ENCODE results near the gene AQP11. TPM values are rescaled to one million over a fixed set of nuclear protein-coding genes. Genes with fewer than 3 reads are reported as not detected.
"Not testable (repeated sequence)": the region's sequence is repeated elsewhere in the genome, so short reads cannot be mapped to it uniquely, and the experiment has no call there.

Gene AQP11
- total RNA-seq, 8 experiments from 2014 or later: 3.7 to 7.9 (median 5.7) TPM

DNA sequence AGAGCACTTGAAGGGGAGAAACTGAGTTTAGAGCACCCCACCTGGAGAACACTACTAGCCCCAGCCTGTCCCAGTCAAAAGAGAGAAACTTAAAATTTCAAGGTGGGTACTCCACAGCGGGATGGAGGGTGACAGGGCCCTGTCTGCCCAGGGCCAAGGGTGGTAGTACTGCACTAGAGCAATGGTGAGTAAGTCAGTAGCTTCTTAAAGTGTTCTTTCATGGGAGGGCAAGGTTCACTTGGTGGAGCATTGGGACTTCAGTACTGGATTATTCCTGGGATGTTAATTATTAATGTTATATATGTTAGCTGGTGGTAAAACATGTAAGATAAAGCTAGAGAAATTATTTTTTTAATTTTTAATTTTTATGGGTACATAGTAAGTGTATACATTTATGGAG lies 28.5 kb upstream of the AQP11 start:
- Histone ChIP-seq H3K4me3 (no peak overlapping the region), H3K4me1 (replicated peaks in 1 of 2) (no peaks in the 10 kb centered on the region), H3K27ac (no peak overlapping the region)
- no peak for ATAC-seq (replicated peaks in 6 of 8)
- 40 to 100% (median 80%) methylated on average over 1 of the region's 1 CpG; no CpG with 5 or more reads in 3 of the 10 experiments for WGBS, 10 experiments
- in situ Hi-C loops (cut with MboI; ENCODE audit: low pct_unique_long_range_greater_than_20kb in 2 of 9, low sequenced_read_pairs in 9 of 9, unreplicated experiment in 9 of 9): no loop called here

DNA sequence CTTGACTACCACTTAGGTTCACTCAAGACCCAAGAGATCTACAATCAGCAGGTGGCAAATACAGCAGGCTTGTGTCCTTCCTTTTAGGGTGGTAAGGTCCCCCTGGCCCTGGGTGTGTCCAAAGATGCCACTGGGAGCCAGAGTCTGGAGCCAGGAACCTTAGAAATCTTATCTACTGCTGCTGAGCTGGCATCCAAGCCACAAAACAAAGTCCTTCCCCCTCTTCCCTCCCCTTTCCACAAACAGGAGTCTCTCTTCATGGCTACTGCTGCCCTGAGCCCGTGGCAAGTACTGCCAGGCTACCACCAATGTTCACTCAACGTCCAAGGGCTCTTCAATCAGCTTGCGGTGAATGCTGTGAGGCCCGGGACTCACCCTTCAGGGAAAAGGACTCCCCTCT lies 21.4 kb upstream of the AQP11 start:
- Histone ChIP-seq H3K4me3 (no peak overlapping the region), H3K27ac (no peak overlapping the region), H3K4me1 (replicated peaks in 1 of 2) (no peaks in the 10 kb centered on the region)
- WGBS, 10 experiments: 0 to 92% (median 60%) methylated on average over 2 of the region's 4 CpGs; no CpG with 5 or more reads in 7 of the 10 experiments
- in situ Hi-C loops (cut with MboI; ENCODE audit: low pct_unique_long_range_greater_than_20kb in 2 of 9, low sequenced_read_pairs in 9 of 9, unreplicated experiment in 9 of 9): no loop called here
- ATAC-seq (replicated peaks in 6 of 8): no peak

DNA sequence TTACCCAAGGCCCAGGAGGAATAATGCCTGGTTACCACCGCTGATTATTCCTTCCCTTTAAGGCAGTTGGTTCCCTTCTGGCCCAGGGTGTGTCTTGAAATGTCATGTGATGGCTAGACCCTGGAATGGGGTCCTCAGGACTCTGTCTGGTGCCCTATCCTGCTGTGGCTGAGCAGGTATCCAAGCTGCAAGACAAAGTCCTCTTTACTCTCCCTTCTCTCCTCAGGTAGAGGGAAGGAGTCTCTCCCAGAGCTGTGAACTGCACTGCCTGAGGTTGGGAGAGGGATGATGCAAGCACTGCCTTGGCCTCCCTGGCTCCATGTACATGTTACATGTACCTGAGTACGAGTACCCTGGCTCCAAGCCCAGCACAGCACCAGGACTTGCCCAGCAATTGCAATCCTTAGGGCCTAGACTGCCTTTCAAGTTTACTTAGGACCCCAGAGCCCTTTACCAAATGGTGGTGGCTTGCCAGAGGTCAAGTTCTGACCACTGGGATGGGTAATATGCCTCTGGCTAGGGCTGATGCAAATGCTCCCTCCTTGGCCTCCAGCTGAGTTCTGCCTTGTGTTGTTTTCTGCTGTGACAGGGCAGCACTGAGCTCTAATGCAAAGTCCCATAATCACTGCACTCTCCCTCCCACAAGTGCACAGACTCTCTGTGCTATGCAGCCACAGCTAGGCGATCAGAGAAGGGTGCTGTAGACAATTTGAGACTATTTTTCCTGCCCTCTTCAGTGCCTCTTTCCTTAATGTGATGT lies 20.7 kb upstream of the AQP11 start:
- Histone ChIP-seq H3K4me1 (replicated peaks in 1 of 2) (no peaks in the 10 kb centered on the region), H3K27ac (no peak overlapping the region), H3K4me3 (no peak overlapping the region)
- WGBS, 10 experiments: 14 to 92% (median 70%) methylated on average over 1 to 3 of the region's 3 CpGs; no CpG with 5 or more reads in 3 of the 10 experiments
- in situ Hi-C loops (cut with MboI; ENCODE audit: low pct_unique_long_range_greater_than_20kb in 2 of 9, low sequenced_read_pairs in 9 of 9, unreplicated experiment in 9 of 9): no loop called here
- ATAC-seq (replicated peaks in 6 of 8): peak in 3 of 8 experiments; percentile 22 to 97 (median 94)

DNA sequence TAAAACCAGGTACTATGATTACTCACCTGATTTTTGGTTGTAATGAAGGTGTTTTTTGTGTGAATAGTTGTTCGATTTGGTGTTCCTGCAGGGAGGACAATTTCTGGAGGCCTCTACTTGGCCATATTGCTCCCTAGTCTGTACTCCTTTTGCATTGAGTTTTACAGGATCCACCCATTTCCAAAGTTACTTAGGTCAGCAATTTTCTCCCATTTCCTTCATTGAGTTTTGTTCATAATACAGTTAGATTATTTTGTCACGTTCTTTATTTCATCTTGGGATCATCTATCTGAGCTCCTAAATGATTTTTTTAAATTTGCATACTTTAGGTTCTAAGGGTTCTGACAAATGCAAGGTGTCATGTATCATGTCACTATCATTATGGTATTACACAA lies 20.1 kb upstream of the AQP11 start:
- WGBS, 10 experiments: 49 to 100% (median 86%) methylated on average over 1 to 2 of the region's 2 CpGs; no CpG with 5 or more reads in 3 of the 10 experiments
- in situ Hi-C loops (cut with MboI; ENCODE audit: low pct_unique_long_range_greater_than_20kb in 2 of 9, low sequenced_read_pairs in 9 of 9, unreplicated experiment in 9 of 9): no loop called here
- no peaks in the 10 kb centered on the region for H3K4me1 ChIP-seq (replicated peaks in 1 of 2)
- ATAC-seq (replicated peaks in 6 of 8): no peak
- no peak overlapping the region for H3K4me3 ChIP-seq
- H3K27ac ChIP-seq: no peak overlapping the region

DNA sequence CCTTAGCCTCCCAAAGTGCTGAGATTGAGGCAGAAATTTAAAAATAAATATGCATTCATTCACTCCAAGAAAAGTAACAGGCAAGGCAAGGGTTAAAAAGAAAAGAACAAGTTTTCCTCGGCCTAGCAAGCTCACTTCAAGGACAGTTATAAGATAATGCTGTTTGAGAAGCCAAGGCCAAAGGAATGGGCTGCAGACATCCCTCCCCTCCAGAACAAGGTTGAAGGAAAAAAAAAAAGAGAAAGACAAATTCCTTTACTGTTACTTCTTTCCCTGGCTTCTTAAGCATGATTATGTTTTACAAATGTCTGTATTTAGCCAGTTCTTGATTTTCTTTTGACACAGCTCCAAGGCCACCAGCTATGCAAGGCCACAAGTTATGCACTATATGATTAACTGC lies 18.9 kb upstream of the AQP11 start:
- ATAC-seq (replicated peaks in 6 of 8): not testable (repeated sequence)

DNA sequence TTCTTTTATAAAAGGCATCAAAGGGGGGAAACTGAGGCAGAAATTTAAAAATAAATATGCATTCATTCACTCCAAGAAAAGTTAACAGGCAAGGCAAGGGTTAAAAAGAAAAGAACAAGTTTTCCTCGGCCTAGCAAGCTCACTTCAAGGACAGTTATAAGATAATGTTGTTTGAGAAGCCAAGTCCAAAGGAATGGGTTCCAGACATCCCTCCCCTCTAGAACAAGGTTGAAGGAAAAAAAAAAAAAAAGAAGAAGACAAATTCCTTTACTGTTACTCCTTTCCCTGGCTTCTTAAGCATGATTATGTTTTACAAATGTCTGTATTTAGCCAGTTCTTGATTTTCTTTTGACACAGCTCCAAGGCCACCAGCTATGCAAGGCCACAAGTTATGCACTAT lies 14.3 kb upstream of the AQP11 start:
- in situ Hi-C loops (cut with MboI; ENCODE audit: low pct_unique_long_range_greater_than_20kb in 2 of 9, low sequenced_read_pairs in 9 of 9, unreplicated experiment in 9 of 9); H3K27ac ChIP-seq; H3K4me3 ChIP-seq; H3K4me1 ChIP-seq (replicated peaks in 1 of 2); ATAC-seq (replicated peaks in 6 of 8): not testable (repeated sequence)
- 0 to 60% (median 16%) methylated on average over 1 of the region's 1 CpG for WGBS, 10 experiments

More for the DNA sequence above, 18.9 kb upstream of the AQP11 start:
- H3K4me1 ChIP-seq (replicated peaks in 1 of 2); H3K27ac ChIP-seq; H3K4me3 ChIP-seq; in situ Hi-C loops (cut with MboI; ENCODE audit: low pct_unique_long_range_greater_than_20kb in 2 of 9, low sequenced_read_pairs in 9 of 9, unreplicated experiment in 9 of 9): not testable (repeated sequence)
- 0 to 14% (median 0%) methylated on average over 1 of the region's 1 CpG; no CpG with 5 or more reads in 4 of the 10 experiments for WGBS, 10 experiments

DNA sequence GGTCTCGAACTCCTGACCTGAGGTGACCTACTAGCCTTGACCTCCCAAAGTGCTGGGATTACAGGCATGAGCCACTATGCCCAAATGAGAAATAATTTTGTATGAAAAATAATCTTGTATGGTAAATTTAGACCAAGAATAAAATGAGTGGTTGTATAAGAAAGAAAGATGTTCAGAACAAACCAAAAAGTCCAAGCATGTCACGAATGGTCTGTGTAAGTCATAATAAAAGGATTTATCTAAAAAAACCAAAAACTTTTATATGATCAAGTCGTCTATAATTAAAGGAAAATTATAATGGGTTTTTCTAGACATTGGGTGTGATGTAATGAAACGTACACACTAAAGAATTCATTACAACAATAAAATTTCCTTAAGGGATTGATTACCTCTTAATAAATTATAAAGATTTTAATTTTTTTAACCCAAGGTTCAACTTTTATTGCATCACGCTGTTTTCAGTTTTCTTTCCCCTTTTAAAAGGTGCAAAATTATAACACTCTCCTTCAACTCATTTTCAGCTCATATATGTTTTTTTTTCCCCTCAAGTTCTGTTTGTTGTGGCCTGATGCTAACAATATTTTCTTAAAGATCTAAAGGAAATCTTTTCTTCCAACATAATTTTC lies 8.9 kb upstream of the AQP11 start:
- ATAC-seq (replicated peaks in 6 of 8): no peak
- in situ Hi-C loops (cut with MboI; ENCODE audit: low pct_unique_long_range_greater_than_20kb in 2 of 9, low sequenced_read_pairs in 9 of 9, unreplicated experiment in 9 of 9): no loop called here
- Histone ChIP-seq H3K4me1 (replicated peaks in 1 of 2) (no peaks in the 10 kb centered on the region), H3K4me3 (no peak overlapping the region), H3K27ac (no peak overlapping the region)
- WGBS, 10 experiments: 54 to 83% (median 66%) methylated on average over 4 to 5 of the region's 5 CpGs

DNA sequence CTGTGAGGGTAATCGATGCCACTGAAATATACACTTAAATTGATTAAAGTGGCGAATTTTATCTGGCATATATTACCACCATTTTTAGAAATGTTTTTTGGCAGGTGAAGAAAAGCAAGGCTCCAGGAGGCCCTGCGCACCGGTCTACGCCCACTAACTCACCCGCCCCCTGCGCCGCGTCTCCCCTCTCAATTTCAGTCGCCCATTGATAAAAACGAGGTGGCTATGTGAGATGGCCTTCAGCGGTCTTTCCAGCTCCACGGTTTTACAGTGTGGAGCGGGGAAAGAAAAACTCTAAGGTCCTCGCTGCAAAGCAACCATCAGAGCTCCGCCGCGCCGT lies 602 bp upstream of the AQP11 start:
- peak overlapping the region; percentile 78 to 84 for H3K27ac ChIP-seq
- WGBS, 10 experiments: 0 to 53% (median 10%) methylated on average over 2 to 8 of the region's 19 CpGs; no CpG with 5 or more reads in 4 of the 10 experiments
- peak in 1 of 8 experiments; percentile 17 for ATAC-seq (replicated peaks in 6 of 8)

DNA sequence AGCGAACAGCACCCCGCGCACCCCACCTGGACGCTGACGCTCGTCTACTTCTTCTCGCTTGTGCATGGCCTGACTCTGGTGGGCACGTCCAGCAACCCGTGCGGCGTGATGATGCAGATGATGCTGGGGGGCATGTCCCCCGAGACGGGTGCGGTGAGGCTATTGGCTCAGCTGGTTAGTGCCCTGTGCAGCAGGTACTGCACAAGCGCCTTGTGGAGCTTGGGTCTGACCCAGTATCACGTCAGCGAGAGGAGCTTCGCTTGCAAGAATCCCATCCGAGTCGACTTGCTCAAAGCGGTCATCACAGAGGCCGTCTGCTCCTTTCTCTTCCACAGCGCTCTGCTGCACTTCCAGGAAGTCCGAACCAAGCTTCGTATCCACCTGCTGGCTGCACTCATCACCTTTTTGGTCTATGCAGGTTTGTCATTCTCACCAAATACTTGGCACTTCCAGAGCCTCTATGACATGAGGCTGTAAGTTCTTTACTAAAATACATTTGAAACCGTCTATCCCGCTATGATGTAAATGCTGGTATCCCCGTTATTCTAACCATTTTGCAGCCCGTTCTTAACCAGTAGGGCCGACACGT lies 535 bp downstream of the AQP11 start:
- in situ Hi-C loops (cut with MboI; ENCODE audit: low pct_unique_long_range_greater_than_20kb in 2 of 9, low sequenced_read_pairs in 9 of 9, unreplicated experiment in 9 of 9): no loop called here
- Histone ChIP-seq H3K4me1 (replicated peaks in 1 of 2) (peaks cover 4 to 8% of the 10 kb centered on the region in 2 donors), H3K4me3 (peak overlapping the region; percentile 52 to 77 (median 68)), H3K27ac (peak overlapping the region; percentile 78 to 84)
- 5 to 30% (median 12%) methylated on average over 2 to 20 of the region's 31 CpGs; no CpG with 5 or more reads in 1 of the 10 experiments for WGBS, 10 experiments
- peak; percentile 22 to 71 (median 58) for ATAC-seq (replicated peaks in 6 of 8)

More for the DNA sequence above, 602 bp upstream of the AQP11 start:
- H3K4me1 ChIP-seq (replicated peaks in 1 of 2): peaks cover 4 to 8% of the 10 kb centered on the region in 2 donors
- H3K4me3 ChIP-seq: peak overlapping the region; percentile 52 to 77 (median 68)
- in situ Hi-C loops (cut with MboI; ENCODE audit: low pct_unique_long_range_greater_than_20kb in 2 of 9, low sequenced_read_pairs in 9 of 9, unreplicated experiment in 9 of 9): no loop called here

DNA sequence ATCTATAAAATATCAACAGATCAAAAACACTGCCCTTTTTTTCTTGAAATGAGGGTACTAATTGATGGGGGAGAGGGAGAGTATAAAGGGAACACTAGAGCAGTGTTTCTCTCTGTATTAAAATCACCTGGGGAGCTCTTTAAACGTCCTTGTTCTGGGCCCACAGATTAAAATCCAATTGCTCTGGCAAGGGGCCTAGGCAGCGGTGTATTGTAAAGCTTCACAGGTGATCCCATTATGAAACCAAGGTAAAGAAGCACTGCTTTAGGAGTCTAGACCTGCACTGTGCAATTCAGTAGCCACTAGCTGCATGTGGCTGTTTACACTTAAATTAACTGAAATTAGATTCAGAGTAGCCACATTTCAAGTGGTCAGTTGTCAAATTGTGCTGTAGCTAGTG lies 3.0 kb downstream of the AQP11 start:
- 0 to 100% (median 70%) methylated on average over 1 to 2 of the region's 2 CpGs; no CpG with 5 or more reads in 3 of the 10 experiments for WGBS, 10 experiments
- in situ Hi-C loops (cut with MboI; ENCODE audit: low pct_unique_long_range_greater_than_20kb in 2 of 9, low sequenced_read_pairs in 9 of 9, unreplicated experiment in 9 of 9): no loop called here
- no peak overlapping the region for H3K4me3 ChIP-seq
- H3K27ac ChIP-seq: no peak overlapping the region
- H3K4me1 ChIP-seq (replicated peaks in 1 of 2): peaks cover 4 to 8% of the 10 kb centered on the region in 2 donors
- ATAC-seq (replicated peaks in 6 of 8): no peak

DNA sequence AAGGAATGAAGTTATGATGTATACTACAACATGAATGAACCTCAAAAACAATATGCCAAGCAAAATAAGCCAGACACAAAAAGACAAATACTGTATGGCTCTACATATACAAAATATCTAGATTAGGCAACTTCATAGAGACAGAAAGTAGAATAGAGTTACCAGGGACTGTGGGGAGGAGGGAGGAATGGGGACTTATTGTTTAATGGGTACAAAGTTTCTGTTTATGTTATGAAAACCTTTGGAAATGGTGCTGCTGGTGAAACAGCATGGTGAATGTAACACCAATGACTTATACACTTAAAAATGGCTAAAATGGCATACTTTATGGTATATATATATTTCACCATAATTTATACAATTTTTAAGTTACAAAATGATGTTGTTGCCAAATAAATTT lies 4.1 kb downstream of the AQP11 start:
- ATAC-seq (replicated peaks in 6 of 8): no peak
- Histone ChIP-seq H3K4me3 (no peak overlapping the region), H3K27ac (no peak overlapping the region), H3K4me1 (replicated peaks in 1 of 2) (peaks cover 0 to 8% of the 10 kb centered on the region in 2 donors)
- in situ Hi-C loops (cut with MboI; ENCODE audit: low pct_unique_long_range_greater_than_20kb in 2 of 9, low sequenced_read_pairs in 9 of 9, unreplicated experiment in 9 of 9): no loop called here

DNA sequence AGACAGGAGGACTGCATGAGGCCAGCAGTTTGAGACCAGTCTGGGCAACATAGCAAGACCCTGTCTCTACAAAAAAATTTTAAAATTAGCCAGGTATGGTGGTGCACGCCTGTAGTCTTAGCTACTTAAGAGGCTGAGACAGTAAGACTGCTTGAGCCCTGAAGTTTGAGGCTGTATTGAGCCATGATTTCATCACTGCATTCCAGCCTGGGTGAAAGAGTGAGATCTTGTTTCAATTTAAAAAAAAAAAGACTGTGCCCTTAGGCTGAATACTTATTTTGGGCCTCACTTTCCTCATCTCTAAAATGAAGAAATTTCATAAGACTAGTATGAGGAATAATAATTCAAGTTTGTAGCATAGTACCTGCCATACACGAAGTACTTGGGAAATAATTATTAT lies 6.9 kb downstream of the AQP11 start:
- ATAC-seq (replicated peaks in 6 of 8): peak in 3 of 8 experiments; percentile 33 to 81 (median 36)
- Histone ChIP-seq H3K4me3 (no peak overlapping the region), H3K27ac (no peak overlapping the region), H3K4me1 (replicated peaks in 1 of 2) (peaks cover 0 to 1% of the 10 kb centered on the region in 2 donors)
- in situ Hi-C loops (cut with MboI; ENCODE audit: low pct_unique_long_range_greater_than_20kb in 2 of 9, low sequenced_read_pairs in 9 of 9, unreplicated experiment in 9 of 9): no loop called here
- WGBS, 10 experiments: 55 to 100% (median 98%) methylated on average over 1 to 2 of the region's 2 CpGs; no CpG with 5 or more reads in 2 of the 10 experiments

DNA sequence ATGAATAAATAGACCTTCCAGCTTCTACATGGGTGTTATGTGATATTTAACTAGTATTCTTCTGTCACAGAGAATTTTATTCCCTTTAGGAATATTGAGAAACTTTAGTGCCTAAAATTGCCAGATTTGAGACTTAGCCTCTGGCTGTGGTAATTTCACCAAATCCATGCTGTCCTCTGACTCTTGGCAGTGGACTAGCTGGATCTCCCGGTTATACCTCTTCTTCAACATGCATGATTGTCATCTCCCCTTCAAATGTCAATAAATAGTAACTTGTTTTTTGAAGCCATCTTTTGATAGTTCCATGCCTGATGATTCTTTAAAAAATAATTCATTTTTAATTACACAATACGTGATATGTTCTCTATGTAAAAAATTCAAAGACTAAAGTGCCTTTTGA lies 8.4 kb downstream of the AQP11 start:
- ATAC-seq (replicated peaks in 6 of 8): no peak
- H3K4me3 ChIP-seq: no peak overlapping the region
- peaks cover 2 to 17% of the 10 kb centered on the region in 2 donors for H3K4me1 ChIP-seq (replicated peaks in 1 of 2)
- WGBS, 10 experiments: 91 to 100% (median 94%) methylated on average over 1 to 2 of the region's 2 CpGs; no CpG with 5 or more reads in 2 of the 10 experiments
- in situ Hi-C loops (cut with MboI; ENCODE audit: low pct_unique_long_range_greater_than_20kb in 2 of 9, low sequenced_read_pairs in 9 of 9, unreplicated experiment in 9 of 9): no loop called here
- H3K27ac ChIP-seq: no peak overlapping the region

Measured in motor neuron (in vitro differentiated cells).